Neural cell (in vitro differentiated cells): ENCODE measurements around the gene PDK4. TPM values are rescaled to one million over a fixed set of nuclear protein-coding genes. Genes with fewer than 3 reads are reported as not detected.

Experiments
- H2AFZ ChIP-seq: fragments of 200-600, 300-800 bp; sonication (generic), shearing (Covaris generic); 2 replicates; pipeline ENCODE4 v1.6.0; 2014; ENCODE audit warnings: low read depth, mild to moderate bottlenecking, antibody characterized with exemption, low read length, moderate library complexity
- H3F3A ChIP-seq: fragments of 200-600 bp; shearing (Covaris generic); 2 replicates; pipeline ENCODE4 v1.6.1; 2016; ENCODE audit warnings: mild to moderate bottlenecking, moderate library complexity, mixed read lengths, antibody characterized with exemption, low read length; ENCODE audit not compliant: insufficient read depth, poor library complexity, severe bottlenecking
- H3K27ac ChIP-seq: fragments of 200-600, 300-800 bp; sonication (generic), shearing (Covaris generic); 2 replicates; pipeline ENCODE4 v1.5.1; 2014; ENCODE audit warnings: mild to moderate bottlenecking, low read length, moderate library complexity
- H3K27me3 ChIP-seq: fragments of 300-800, 200-600 bp; sonication (generic), shearing (Covaris generic); 2 replicates; pipeline ENCODE4 v1.6.0; 2014; ENCODE audit warnings: mild to moderate bottlenecking, low read depth, low read length, moderate library complexity; ENCODE audit not compliant: insufficient read depth
- H3K36me3 ChIP-seq: fragments of 300-800, 200-600 bp; sonication (generic), shearing (Covaris generic); 2 replicates; pipeline ENCODE4 v1.5.1; 2014; ENCODE audit warnings: mild to moderate bottlenecking, antibody characterized with exemption, low read length, moderate library complexity; ENCODE audit not compliant: insufficient read depth
- H3K4me2 ChIP-seq: fragments of 300-800, 200-600 bp; sonication (generic), shearing (Covaris generic); 2 replicates; pipeline ENCODE4 v1.6.0; 2014; ENCODE audit warnings: mild to moderate bottlenecking, low read length
- H3K4me3 ChIP-seq: fragments of 300-800, 200-600 bp; sonication (generic), shearing (Covaris generic); 2 replicates; pipeline ENCODE4 v1.5.1; 2014; ENCODE audit warnings: mild to moderate bottlenecking, low read length, moderate library complexity
- H3K79me2 ChIP-seq: fragments of 200-600 bp; shearing (Covaris generic); replicated peaks from 2 replicates; pipeline ENCODE4 v1.6.0; 2014; ENCODE audit warnings: mild to moderate bottlenecking, low read length, moderate library complexity; ENCODE audit not compliant: insufficient read depth
- H3K9ac ChIP-seq: fragments of 300-800, 200-600 bp; sonication (generic), shearing (Covaris generic); 2 replicates; pipeline ENCODE4 v1.6.1; 2016; ENCODE audit warnings: mild to moderate bottlenecking, low read length, mixed read lengths
- H3K9me2 ChIP-seq: fragments of 200-600 bp; shearing (Covaris generic); 2 replicates; pipeline ENCODE4 v1.6.1; 2016; ENCODE audit warnings: mild to moderate bottlenecking, low read length, mixed read lengths; ENCODE audit not compliant: insufficient read depth
- H3K9me3 ChIP-seq: fragments of 200-600, 300-800 bp; sonication (generic), shearing (Covaris generic); 2 replicates; pipeline ENCODE4 v1.6.1; 2016; ENCODE audit warnings: mild to moderate bottlenecking, mixed run types, low read length, moderate library complexity, mixed read lengths
- H4K20me1 ChIP-seq: fragments of 200-600 bp; shearing (Covaris generic); 2 replicates; pipeline ENCODE4 v1.6.1; 2016; ENCODE audit warnings: mild to moderate bottlenecking, mixed run types; ENCODE audit not compliant: insufficient read depth
- EZH2 ChIP-seq: fragments of 200-600, 300-800 bp; shearing (Covaris generic), sonication (generic); IDR thresholded peaks from 2 replicates; pipeline ENCODE4 v1.6.1; 2014; ENCODE audit warnings: antibody characterized with exemption, low read length, borderline replicate concordance, mild to moderate bottlenecking; ENCODE audit not compliant: insufficient read depth, poor library complexity, severe bottlenecking
- MXI1 ChIP-seq: fragments of 450-650 bp; conservative IDR thresholded peaks from 2 replicates; pipeline ENCODE4 v1.6.1; 2014; ENCODE audit warnings: antibody characterized with exemption, mild to moderate bottlenecking; ENCODE audit not compliant: poor library complexity, severe bottlenecking
- POLR2AphosphoS5 ChIP-seq: IDR thresholded peaks from 2 replicates; pipeline ENCODE4 v1.6.1; 2012
- RAD21 ChIP-seq: fragments of 450-650 bp; conservative IDR thresholded peaks from 2 replicates; pipeline ENCODE4 v1.6.1; 2014; ENCODE audit warnings: antibody characterized with exemption, mild to moderate bottlenecking, moderate library complexity
- SMC3 ChIP-seq: fragments of 450-650 bp; conservative IDR thresholded peaks from 2 replicates; pipeline ENCODE4 v1.6.1; 2014; ENCODE audit warnings: antibody characterized with exemption, mild to moderate bottlenecking, moderate library complexity; ENCODE audit not compliant: poor library complexity
- TAF1 ChIP-seq: IDR thresholded peaks from 2 replicates; pipeline ENCODE4 v1.6.1; 2012; ENCODE audit warnings: low read depth
- polyA plus RNA-seq: library from polyadenylated mRNA; depleted of rRNA; stranded (reverse); fragments of >200 nt; gene quantifications from 2 replicates; pipeline ENCODE4 v1.2.3, GENCODE V29; 2014
- TF ChIP-seq, protein P1 (sequence below): IDR thresholded peaks from 2 replicates; pipeline ENCODE4 v1.6.1; 2012; ENCODE audit warnings: borderline replicate concordance
- TF ChIP-seq, protein P2 (sequence below): fragments of 450-650 bp; IDR thresholded peaks from 2 replicates; pipeline ENCODE4 v1.5.1; 2014; ENCODE audit warnings: antibody characterized with exemption, mild to moderate bottlenecking, moderate library complexity; ENCODE audit not compliant: poor library complexity, severe bottlenecking

PDK4 gene
- polyA plus RNA-seq, 1 donor from 2014 or later = not detected

DNA sequence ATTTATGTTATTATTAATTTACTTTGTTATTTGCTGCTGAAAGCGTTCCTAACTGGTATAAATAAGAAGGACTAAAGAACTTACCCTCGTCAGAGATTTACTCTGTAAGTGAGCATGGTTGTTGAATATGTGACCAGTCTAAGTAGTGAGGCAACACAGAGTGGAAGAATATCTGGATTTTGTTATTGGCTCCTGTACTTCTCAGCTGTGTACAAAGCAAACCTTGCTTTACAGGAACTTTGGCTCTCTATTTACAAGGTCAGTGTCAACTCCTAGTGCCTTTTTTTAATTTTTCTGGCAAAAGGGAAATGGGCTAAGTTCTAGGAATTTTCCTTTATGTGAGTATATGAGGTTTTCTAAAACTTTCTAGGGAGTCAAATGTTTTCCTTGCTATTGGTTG, 35.6 kb downstream of the PDK4 start:
- Histone ChIP-seq H3K9ac (no peak overlapping the region), H2AFZ (no peak overlapping the region), H3K36me3 (no peaks in the 10 kb centered on the region), H3K4me2 (no peak overlapping the region), H3K4me3 (no peak overlapping the region), H3K9me3 (no peaks in the 10 kb centered on the region), H3K9me2 (no peaks in the 10 kb centered on the region), H3K27me3 (no peaks in the 10 kb centered on the region), H4K20me1 (no peaks in the 10 kb centered on the region), H3K27ac (no peak overlapping the region), H3F3A (no peaks in the 10 kb centered on the region), H3K79me2 (no peaks in the 10 kb centered on the region)
- TF ChIP-seq, protein P1, sequence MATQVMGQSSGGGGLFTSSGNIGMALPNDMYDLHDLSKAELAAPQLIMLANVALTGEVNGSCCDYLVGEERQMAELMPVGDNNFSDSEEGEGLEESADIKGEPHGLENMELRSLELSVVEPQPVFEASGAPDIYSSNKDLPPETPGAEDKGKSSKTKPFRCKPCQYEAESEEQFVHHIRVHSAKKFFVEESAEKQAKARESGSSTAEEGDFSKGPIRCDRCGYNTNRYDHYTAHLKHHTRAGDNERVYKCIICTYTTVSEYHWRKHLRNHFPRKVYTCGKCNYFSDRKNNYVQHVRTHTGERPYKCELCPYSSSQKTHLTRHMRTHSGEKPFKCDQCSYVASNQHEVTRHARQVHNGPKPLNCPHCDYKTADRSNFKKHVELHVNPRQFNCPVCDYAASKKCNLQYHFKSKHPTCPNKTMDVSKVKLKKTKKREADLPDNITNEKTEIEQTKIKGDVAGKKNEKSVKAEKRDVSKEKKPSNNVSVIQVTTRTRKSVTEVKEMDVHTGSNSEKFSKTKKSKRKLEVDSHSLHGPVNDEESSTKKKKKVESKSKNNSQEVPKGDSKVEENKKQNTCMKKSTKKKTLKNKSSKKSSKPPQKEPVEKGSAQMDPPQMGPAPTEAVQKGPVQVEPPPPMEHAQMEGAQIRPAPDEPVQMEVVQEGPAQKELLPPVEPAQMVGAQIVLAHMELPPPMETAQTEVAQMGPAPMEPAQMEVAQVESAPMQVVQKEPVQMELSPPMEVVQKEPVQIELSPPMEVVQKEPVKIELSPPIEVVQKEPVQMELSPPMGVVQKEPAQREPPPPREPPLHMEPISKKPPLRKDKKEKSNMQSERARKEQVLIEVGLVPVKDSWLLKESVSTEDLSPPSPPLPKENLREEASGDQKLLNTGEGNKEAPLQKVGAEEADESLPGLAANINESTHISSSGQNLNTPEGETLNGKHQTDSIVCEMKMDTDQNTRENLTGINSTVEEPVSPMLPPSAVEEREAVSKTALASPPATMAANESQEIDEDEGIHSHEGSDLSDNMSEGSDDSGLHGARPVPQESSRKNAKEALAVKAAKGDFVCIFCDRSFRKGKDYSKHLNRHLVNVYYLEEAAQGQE = no peak
- TF ChIP-seq MXI1 = no peak
- no peak for TF ChIP-seq RAD21
- no peak for TF ChIP-seq TAF1

DNA sequence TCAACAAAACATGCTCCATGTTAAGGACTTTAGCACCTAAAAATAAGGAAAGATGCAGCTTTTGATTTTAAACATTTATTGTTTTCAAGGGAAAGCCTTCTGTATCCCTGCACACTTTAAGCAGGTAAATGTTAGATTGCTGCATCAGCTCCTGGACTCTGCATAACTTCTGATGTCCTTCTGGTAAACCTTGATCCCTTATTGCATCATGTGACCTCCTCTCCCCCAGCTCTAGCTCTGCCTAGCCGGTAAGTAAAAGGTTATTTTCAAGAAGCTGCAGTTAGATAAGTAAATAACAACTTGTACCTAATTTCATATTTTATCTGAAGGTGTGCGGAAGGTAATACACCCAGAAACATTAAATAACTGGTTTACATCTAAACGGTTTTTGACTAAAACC, 37.5 kb downstream of the PDK4 start:
- no peak overlapping the region for H3K4me3 ChIP-seq
- no peak overlapping the region for H2AFZ ChIP-seq
- H3K27ac ChIP-seq = no peak overlapping the region
- no peak overlapping the region for H3K4me2 ChIP-seq
- TF ChIP-seq SMC3 (no peak), RAD21 (no peak), EZH2 (no peak), TAF1 (no peak), MXI1 (no peak), POLR2AphosphoS5 (no peak)
- TF ChIP-seq, protein P1 = no peak
- TF ChIP-seq, protein P2, sequence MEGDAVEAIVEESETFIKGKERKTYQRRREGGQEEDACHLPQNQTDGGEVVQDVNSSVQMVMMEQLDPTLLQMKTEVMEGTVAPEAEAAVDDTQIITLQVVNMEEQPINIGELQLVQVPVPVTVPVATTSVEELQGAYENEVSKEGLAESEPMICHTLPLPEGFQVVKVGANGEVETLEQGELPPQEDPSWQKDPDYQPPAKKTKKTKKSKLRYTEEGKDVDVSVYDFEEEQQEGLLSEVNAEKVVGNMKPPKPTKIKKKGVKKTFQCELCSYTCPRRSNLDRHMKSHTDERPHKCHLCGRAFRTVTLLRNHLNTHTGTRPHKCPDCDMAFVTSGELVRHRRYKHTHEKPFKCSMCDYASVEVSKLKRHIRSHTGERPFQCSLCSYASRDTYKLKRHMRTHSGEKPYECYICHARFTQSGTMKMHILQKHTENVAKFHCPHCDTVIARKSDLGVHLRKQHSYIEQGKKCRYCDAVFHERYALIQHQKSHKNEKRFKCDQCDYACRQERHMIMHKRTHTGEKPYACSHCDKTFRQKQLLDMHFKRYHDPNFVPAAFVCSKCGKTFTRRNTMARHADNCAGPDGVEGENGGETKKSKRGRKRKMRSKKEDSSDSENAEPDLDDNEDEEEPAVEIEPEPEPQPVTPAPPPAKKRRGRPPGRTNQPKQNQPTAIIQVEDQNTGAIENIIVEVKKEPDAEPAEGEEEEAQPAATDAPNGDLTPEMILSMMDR = no peak
- H3K9ac ChIP-seq = no peak overlapping the region
- H3F3A ChIP-seq = no peaks in the 10 kb centered on the region
- no peaks in the 10 kb centered on the region for H3K9me2 ChIP-seq
- no peaks in the 10 kb centered on the region for H3K36me3 ChIP-seq
- H3K79me2 ChIP-seq = no peaks in the 10 kb centered on the region
- no peaks in the 10 kb centered on the region for H3K27me3 ChIP-seq
- no peaks in the 10 kb centered on the region for H3K9me3 ChIP-seq
- H4K20me1 ChIP-seq = no peaks in the 10 kb centered on the region
